Left ventricle myocardium inferior (tissue), 1 donor: ENCODE data around the gene TEX14. TPM values are rescaled to one million over a fixed set of nuclear protein-coding genes. Genes with fewer than 3 reads are reported as not detected.
"Not testable (repeated sequence)": the region's sequence is repeated elsewhere in the genome, so short reads cannot be mapped to it uniquely, and the experiment has no call there.

Source experiments
- DNase-seq: peaks from one replicate; pipeline ENCODE4 v3.0.0-alpha.2; 2020
- H3K27ac ChIP-seq: fragments of 200-600 bp; replicated peaks from 2 replicates; pipeline ENCODE4 v1.8.0; 2021
- H3K27me3 ChIP-seq: fragments of 200-600 bp; 2 replicates; pipeline ENCODE4 v1.8.0; 2021; ENCODE audit warnings: low read depth
- H3K36me3 ChIP-seq: fragments of 200-600 bp; 2 replicates; pipeline ENCODE4 v1.8.0; 2021
- H3K4me1 ChIP-seq: fragments of 200-600 bp; 2 replicates; pipeline ENCODE4 v1.8.0; 2021
- H3K4me3 ChIP-seq: fragments of 200-600 bp; 2 replicates; pipeline ENCODE4 v1.8.0; 2021; ENCODE audit warnings: mild to moderate bottlenecking, moderate library complexity
- H3K9me3 ChIP-seq: fragments of 200-600 bp; replicated peaks from 2 replicates; pipeline ENCODE4 v1.8.0; 2021
- intact Hi-C: fragments of 100-400 bp; cut with micrococcal nuclease; formaldehyde crosslinking; loops from one replicate; pipeline ENCODE4 v1.11.0; 2022
- total RNA-seq: library from RNA; stranded (reverse); fragmentation: NEBNext Ultra II Directional; extraction: Animal tissue kit (Norgen Biotek cat#: 25700); gene quantifications from one replicate; pipeline ENCODE4 v1.2.1, GENCODE V29; 2021
- TF ChIP-seq, protein P1 (sequence below): fragments of 200-600 bp; IDR thresholded peaks from 2 replicates; pipeline ENCODE4 v1.8.0; 2021; ENCODE audit warnings: antibody characterized with exemption, mild to moderate bottlenecking, borderline replicate concordance
- donor health status: DM: no; HTN: yes; CAD: no; lungs with severe emphysema.

Gene TEX14
- total RNA-seq, 1 donor from 2014 or later: 0.19 TPM

DNA sequence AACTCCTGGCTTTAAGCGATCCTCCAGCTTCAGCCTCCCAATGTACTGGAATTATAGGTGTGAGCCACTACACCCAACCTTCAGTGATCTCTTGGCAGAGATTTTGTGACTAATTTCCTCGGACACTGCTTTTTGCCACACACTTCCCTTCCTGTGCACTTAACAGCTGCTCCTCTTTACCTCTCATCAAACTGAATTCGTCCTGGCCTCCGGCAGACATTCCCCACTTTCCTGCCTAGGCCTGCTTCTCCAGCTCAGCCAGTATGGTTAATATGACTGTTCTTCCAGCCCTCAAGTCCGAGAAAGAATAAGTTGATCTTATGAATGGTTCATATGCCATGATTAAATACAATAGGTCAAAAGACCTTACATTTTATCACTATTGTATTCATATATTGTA lies 108.4 kb downstream of the TEX14 start:
- no peak for DNase-seq
- Histone ChIP-seq H3K36me3 (no peaks in the 10 kb centered on the region), H3K27me3 (no peaks in the 10 kb centered on the region), H3K4me1 (no peaks in the 10 kb centered on the region), H3K4me3 (no peak overlapping the region), H3K9me3 (no peaks in the 10 kb centered on the region), H3K27ac (no peak overlapping the region)
- TF ChIP-seq, protein P1, sequence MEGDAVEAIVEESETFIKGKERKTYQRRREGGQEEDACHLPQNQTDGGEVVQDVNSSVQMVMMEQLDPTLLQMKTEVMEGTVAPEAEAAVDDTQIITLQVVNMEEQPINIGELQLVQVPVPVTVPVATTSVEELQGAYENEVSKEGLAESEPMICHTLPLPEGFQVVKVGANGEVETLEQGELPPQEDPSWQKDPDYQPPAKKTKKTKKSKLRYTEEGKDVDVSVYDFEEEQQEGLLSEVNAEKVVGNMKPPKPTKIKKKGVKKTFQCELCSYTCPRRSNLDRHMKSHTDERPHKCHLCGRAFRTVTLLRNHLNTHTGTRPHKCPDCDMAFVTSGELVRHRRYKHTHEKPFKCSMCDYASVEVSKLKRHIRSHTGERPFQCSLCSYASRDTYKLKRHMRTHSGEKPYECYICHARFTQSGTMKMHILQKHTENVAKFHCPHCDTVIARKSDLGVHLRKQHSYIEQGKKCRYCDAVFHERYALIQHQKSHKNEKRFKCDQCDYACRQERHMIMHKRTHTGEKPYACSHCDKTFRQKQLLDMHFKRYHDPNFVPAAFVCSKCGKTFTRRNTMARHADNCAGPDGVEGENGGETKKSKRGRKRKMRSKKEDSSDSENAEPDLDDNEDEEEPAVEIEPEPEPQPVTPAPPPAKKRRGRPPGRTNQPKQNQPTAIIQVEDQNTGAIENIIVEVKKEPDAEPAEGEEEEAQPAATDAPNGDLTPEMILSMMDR: no peak
- intact Hi-C loops: no loop called here

DNA sequence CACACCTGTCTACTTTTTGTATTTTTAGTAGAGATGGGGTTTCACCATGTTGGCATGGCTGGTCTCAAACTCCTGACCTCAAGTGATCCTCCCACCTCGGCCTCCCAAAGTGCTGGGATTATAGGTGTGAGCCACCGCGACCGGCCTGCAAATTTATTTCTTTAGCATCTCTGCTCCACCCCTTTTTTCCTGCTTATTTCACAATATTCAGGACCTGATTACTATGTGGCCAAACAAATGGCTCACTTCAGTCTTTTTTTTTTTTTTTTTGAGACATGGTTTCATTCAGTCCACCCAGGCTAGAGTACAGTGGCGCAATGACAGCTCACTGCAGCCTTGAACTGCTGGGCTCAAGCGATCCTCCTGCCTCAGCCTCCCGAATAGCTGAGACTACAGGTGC lies 109.1 kb downstream of the TEX14 start:
- H3K27ac ChIP-seq, H3K36me3 ChIP-seq, H3K9me3 ChIP-seq, H3K4me3 ChIP-seq, intact Hi-C loops, H3K4me1 ChIP-seq, H3K27me3 ChIP-seq, DNase-seq: not testable (repeated sequence)

DNA sequence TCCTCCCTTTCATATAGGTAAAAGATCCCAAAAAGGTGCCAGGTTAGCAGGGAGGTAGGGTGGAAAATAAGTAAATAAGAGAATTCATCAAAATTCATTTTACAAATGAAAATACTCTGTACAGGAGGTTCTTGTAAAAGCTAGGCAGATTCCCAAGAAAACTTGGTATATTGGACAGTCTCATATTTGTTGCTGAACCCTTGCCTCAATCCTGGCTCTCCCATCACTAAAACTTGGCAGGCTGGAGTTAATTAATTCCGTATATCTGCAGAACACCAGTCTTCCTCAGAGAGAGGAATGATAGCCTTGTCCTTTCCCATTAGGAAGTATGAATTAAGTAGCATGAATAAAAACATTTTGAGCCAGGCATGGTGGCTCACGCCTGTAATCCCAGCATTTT lies 111.2 kb downstream of the TEX14 start:
- Histone ChIP-seq H3K27me3 (no peaks in the 10 kb centered on the region), H3K36me3 (no peaks in the 10 kb centered on the region), H3K9me3 (no peaks in the 10 kb centered on the region), H3K4me1 (peaks cover 11% of the 10 kb centered on the region), H3K4me3 (no peak overlapping the region), H3K27ac (no peak overlapping the region)
- TF ChIP-seq, protein P1: no peak
- no peak for DNase-seq
- intact Hi-C loops: no loop called here

DNA sequence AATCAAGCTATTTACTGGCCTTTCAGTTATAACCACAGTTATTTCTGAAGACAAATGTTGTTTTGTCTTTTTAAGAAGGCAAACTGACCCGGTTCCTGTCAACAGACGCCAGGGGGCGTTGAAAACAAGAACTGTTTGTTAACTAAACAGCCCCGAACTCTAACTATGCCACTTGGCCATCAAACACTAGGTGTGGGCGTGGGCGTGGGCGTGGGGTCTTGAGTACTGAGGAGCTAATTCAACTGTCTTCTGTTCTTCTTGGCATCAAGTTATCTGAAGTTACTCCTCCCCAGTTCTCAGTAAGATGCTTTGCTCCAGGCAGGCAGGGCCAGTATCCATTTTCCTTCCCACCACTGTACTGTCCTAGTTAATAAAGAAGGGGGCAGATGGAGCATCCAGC lies 114.1 kb downstream of the TEX14 start:
- Histone ChIP-seq H3K27ac (no peak overlapping the region), H3K4me1 (peaks cover 11% of the 10 kb centered on the region), H3K36me3 (no peaks in the 10 kb centered on the region), H3K27me3 (no peaks in the 10 kb centered on the region), H3K9me3 (no peaks in the 10 kb centered on the region), H3K4me3 (no peak overlapping the region)
- TF ChIP-seq, protein P1: peak; percentile 66
- DNase-seq: peak; percentile 21
- intact Hi-C loops: no loop called here

DNA sequence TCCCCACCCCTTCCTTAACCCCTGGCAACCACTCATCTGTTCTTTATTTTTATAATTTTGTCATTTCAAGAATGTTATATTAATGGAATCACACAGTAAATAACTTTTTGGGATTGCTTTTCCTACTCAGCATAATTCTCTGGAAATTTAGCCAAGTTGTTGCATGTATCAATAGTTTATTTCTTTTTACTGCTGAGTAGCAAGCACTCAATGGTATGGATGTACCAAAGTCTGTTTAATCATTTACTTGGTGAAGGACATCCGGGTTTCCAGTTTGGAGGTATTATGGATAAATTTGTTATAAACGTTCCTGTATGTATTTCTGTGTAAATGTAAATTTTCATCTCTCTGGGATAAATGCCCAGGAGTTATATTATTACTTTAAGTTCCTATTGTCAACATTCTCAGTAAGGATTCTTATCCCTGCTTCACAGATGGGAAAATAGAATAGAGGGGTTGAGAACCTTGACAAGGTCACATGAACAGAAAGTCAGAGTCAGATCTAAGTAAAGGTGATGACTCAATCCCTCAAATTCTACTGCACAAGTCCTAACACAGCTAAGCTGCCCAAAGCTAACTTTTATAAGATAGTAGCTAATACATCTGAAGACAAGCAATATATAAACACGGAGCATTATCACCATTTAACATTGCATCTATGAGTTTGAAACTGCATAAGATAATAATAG lies 115.0 kb downstream of the TEX14 start:
- TF ChIP-seq, protein P1: no peak
- no peak overlapping the region for H3K4me3 ChIP-seq
- no peaks in the 10 kb centered on the region for H3K9me3 ChIP-seq
- intact Hi-C loops: no loop called here
- no peak for DNase-seq
- H3K4me1 ChIP-seq: peaks cover 11% of the 10 kb centered on the region
- H3K27me3 ChIP-seq: no peaks in the 10 kb centered on the region
- H3K36me3 ChIP-seq: no peaks in the 10 kb centered on the region
- no peak overlapping the region for H3K27ac ChIP-seq

DNA sequence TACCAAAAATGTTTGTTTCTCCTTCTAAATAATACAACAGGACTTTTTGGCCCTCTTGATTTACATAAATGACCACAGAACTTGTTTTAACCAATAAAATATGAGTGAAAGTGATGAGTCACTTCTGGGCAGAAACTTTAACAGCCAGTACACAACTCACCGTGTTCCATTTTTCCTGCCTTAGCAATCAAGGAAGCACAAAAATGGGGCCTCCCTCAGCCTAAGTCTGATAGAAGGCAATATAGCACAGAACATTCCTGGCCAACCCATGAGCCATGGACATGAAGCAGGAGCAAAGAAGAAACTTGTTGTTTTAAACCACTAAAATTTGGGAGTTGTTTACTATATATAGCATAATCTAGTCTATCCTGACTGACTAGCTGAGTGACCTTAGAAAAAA lies 116.3 kb downstream of the TEX14 start:
- Histone ChIP-seq H3K27me3 (no peaks in the 10 kb centered on the region), H3K9me3 (no peaks in the 10 kb centered on the region), H3K36me3 (no peaks in the 10 kb centered on the region), H3K4me3 (no peak overlapping the region), H3K27ac (no peak overlapping the region), H3K4me1 (peaks cover 11% of the 10 kb centered on the region)
- TF ChIP-seq, protein P1: no peak
- no peak for DNase-seq
- intact Hi-C loops: no loop called here
